Trophoblast cell (in vitro differentiated cells and primary cell): ENCODE results near the gene ARF1.

Experiments used
- DNase-seq, 2 donors: peaks; one replicate each; pipeline ENCODE4 v3.0.0-alpha.2; 2016
- H2AFZ ChIP-seq: 2 replicates; pipeline ENCODE4 v1.6.1; 2013; ENCODE audit warnings: low read length, moderate library complexity, mild to moderate bottlenecking; ENCODE audit not compliant: insufficient read depth, poor library complexity
- H2AK5ac ChIP-seq: 2 replicates; pipeline ENCODE4 v1.6.1; 2013; ENCODE audit warnings: mild to moderate bottlenecking, low read length
- H2BK120ac ChIP-seq: 2 replicates; pipeline ENCODE4 v1.6.1; 2013; ENCODE audit warnings: low read length, mild to moderate bottlenecking, moderate library complexity; ENCODE audit not compliant: insufficient read depth, poor library complexity
- H2BK12ac ChIP-seq: 2 replicates; pipeline ENCODE4 v1.6.1; 2013; ENCODE audit warnings: mild to moderate bottlenecking, low read length, moderate library complexity
- H2BK5ac ChIP-seq: 2 replicates; pipeline ENCODE4 v1.6.1; 2013; ENCODE audit warnings: low read length, low read depth, moderate library complexity, mild to moderate bottlenecking; ENCODE audit not compliant: poor library complexity
- H3K14ac ChIP-seq: 2 replicates; pipeline ENCODE4 v1.6.1; 2013; ENCODE audit warnings: mild to moderate bottlenecking, low read length
- H3K18ac ChIP-seq: 2 replicates; pipeline ENCODE4 v1.6.1; 2013; ENCODE audit warnings: mild to moderate bottlenecking, low read length
- H3K23ac ChIP-seq: 2 replicates; pipeline ENCODE4 v1.6.1; 2013; ENCODE audit warnings: low read length
- H3K27ac ChIP-seq: 2 replicates; pipeline ENCODE4 v1.5.1; 2013; ENCODE audit warnings: low read depth, mild to moderate bottlenecking, inconsistent platforms, low read length, moderate library complexity
- H3K27me3 ChIP-seq: 2 replicates; pipeline ENCODE4 v1.6.1; 2013; ENCODE audit warnings: inconsistent platforms, mild to moderate bottlenecking, low read length, moderate library complexity; ENCODE audit not compliant: insufficient read depth
- H3K36me3 ChIP-seq, 2 experiments: 1 replicate in 1 of 2; 2 replicates in 1 of 2; pipeline ENCODE4 v1.6.1; 2013; ENCODE audit warnings: low read length in 2 of 2, mild to moderate bottlenecking in 2 of 2, moderate library complexity in 1 of 2; ENCODE audit not compliant: insufficient read depth in 2 of 2, control insufficient read depth in 1 of 2
- H3K4ac ChIP-seq: 2 replicates; pipeline ENCODE4 v1.6.1; 2013; ENCODE audit warnings: low read depth, mild to moderate bottlenecking, low read length, moderate library complexity
- H3K4me1 ChIP-seq, 2 experiments: 1 replicate in 1 of 2; 2 replicates in 1 of 2; pipeline ENCODE4 v1.6.1; 2013; ENCODE audit warnings: low read length in 2 of 2, mild to moderate bottlenecking in 2 of 2, moderate library complexity in 1 of 2; ENCODE audit not compliant: insufficient read depth in 2 of 2, control insufficient read depth in 1 of 2
- H3K4me2 ChIP-seq: 2 replicates; pipeline ENCODE4 v1.6.1; 2013; ENCODE audit warnings: inconsistent platforms, mild to moderate bottlenecking, low read length, moderate library complexity
- H3K4me3 ChIP-seq: 2 replicates; pipeline ENCODE4 v1.5.1; 2013; ENCODE audit warnings: mild to moderate bottlenecking, low read depth, low read length, inconsistent platforms
- H3K79me1 ChIP-seq: one replicate; pipeline ENCODE4 v1.6.1; 2013; ENCODE audit warnings: low read length
- H3K79me2 ChIP-seq: 2 replicates; pipeline ENCODE4 v1.6.1; 2013; ENCODE audit warnings: low read length, mild to moderate bottlenecking; ENCODE audit not compliant: control insufficient read depth, insufficient read depth, poor library complexity
- H3K9ac ChIP-seq: 2 replicates; pipeline ENCODE4 v1.6.1; 2013; ENCODE audit warnings: mild to moderate bottlenecking, low read length
- H3K9me3 ChIP-seq: 2 replicates; pipeline ENCODE4 v1.6.1; 2013; ENCODE audit warnings: low read depth, mild to moderate bottlenecking, control low read depth, inconsistent platforms, low read length; ENCODE audit not compliant: insufficient read depth
- H4K12ac ChIP-seq: 2 replicates; pipeline ENCODE4 v1.6.1; 2013; ENCODE audit warnings: low read depth, mild to moderate bottlenecking, low read length, moderate library complexity
- H4K8ac ChIP-seq: 2 replicates; pipeline ENCODE4 v1.6.1; 2013; ENCODE audit warnings: low read depth, mild to moderate bottlenecking, low read length, moderate library complexity
- H4K91ac ChIP-seq: one replicate; pipeline ENCODE4 v1.6.1; 2013; ENCODE audit warnings: low read depth, mild to moderate bottlenecking, low read length, moderate library complexity
- WGBS: extraction: QIAGEN DNeasy Blood & Tissue Kit; methylation state at CpG from one replicate; pipeline ENCODE4 v1.1.7; 2013; ENCODE audit warnings: missing lambda C conversion rate; ENCODE audit not compliant: insufficient read length, insufficient coverage; ENCODE audit errors: extremely low coverage; 5-methylcytosine and 5-hydroxymethylcytosine counted together

ARF1 gene

GRCh38 chr1:228085287-228085951 lies 2.9 kb downstream of the ARF1 start:
- Histone ChIP-seq H3K36me3 (peaks cover 22 to 23% of the 10 kb centered on the region in 2 experiments), H3K27ac (no peak overlapping the region), H3K79me1 (peaks cover 15% of the 10 kb centered on the region), H2BK5ac (no peak overlapping the region), H4K91ac (no peak overlapping the region), H3K4me3 (no peak overlapping the region), H3K4me2 (peak overlapping the region; percentile 90), H3K9me3 (no peaks in the 10 kb centered on the region), H4K8ac (no peak overlapping the region), H2BK12ac (no peak overlapping the region), H3K23ac (no peak overlapping the region), H3K4me1 (peaks cover 35 to 57% of the 10 kb centered on the region in 2 experiments), H4K12ac (no peak overlapping the region), H3K4ac (peak overlapping the region; percentile 100), H3K9ac (no peak overlapping the region), H3K18ac (no peak overlapping the region), H3K79me2 (peaks cover 70% of the 10 kb centered on the region), H2AK5ac (no peak overlapping the region), H3K27me3 (no peaks in the 10 kb centered on the region), H3K14ac (no peak overlapping the region), H2BK120ac (no peak overlapping the region), H2AFZ (no peak overlapping the region)
- no CpG with 5 or more reads among the region's 6 CpGs for WGBS
- DNase-seq, result peak; percentile 60 to 79

GRCh38 chr1:228087771-228088251 lies 5.3 kb downstream of the ARF1 start:
- Histone ChIP-seq H2AFZ (no peak overlapping the region), H4K12ac (no peak overlapping the region), H3K36me3 (peaks cover 25 to 38% of the 10 kb centered on the region in 2 experiments), H3K4me3 (no peak overlapping the region), H3K23ac (no peak overlapping the region), H3K4me1 (peaks cover 39 to 58% of the 10 kb centered on the region in 2 experiments), H2BK120ac (no peak overlapping the region), H3K79me2 (peaks cover 80% of the 10 kb centered on the region), H3K27ac (no peak overlapping the region), H3K27me3 (no peaks in the 10 kb centered on the region), H3K4ac (peak overlapping the region; percentile 50), H3K18ac (no peak overlapping the region), H2BK12ac (no peak overlapping the region), H4K91ac (no peak overlapping the region), H2AK5ac (no peak overlapping the region), H3K14ac (no peak overlapping the region), H4K8ac (no peak overlapping the region), H3K4me2 (no peak overlapping the region), H3K79me1 (peaks cover 9% of the 10 kb centered on the region), H3K9ac (no peak overlapping the region), H3K9me3 (no peaks in the 10 kb centered on the region), H2BK5ac (no peak overlapping the region)
- DNase-seq, result peak; percentile 23 to 53
- no CpG with 5 or more reads among the region's 7 CpGs for WGBS

- Histone ChIP-seq H3K4me2 (no peak overlapping the region), H3K18ac (no peak overlapping the region), H3K4ac (peak overlapping the region; percentile 83), H4K91ac (no peak overlapping the region), H3K23ac (no peak overlapping the region), H4K12ac (no peak overlapping the region), H2BK5ac (no peak overlapping the region), H3K4me1 (peaks cover 44 to 62% of the 10 kb centered on the region in 2 experiments), H3K36me3 (peaks cover 23 to 42% of the 10 kb centered on the region in 2 experiments), H2BK12ac (no peak overlapping the region), H2BK120ac (no peak overlapping the region), H3K4me3 (no peak overlapping the region), H2AFZ (no peak overlapping the region), H3K9ac (no peak overlapping the region), H3K79me2 (peaks cover 77% of the 10 kb centered on the region), H2AK5ac (no peak overlapping the region), H3K14ac (no peak overlapping the region), H3K27me3 (no peaks in the 10 kb centered on the region), H3K79me1 (no peaks in the 10 kb centered on the region), H4K8ac (no peak overlapping the region), H3K27ac (no peak overlapping the region), H3K9me3 (peaks cover 2% of the 10 kb centered on the region)
- DNase-seq, result peak in 1 of 2 donors; percentile 31
- no CpG with 5 or more reads among the region's 21 CpGs for WGBS
These were observed 6.3 kb downstream of the ARF1 start for GRCh38 chr1:228088586-228089498.

GRCh38 chr1:228089519-228090380 lies 7.2 kb downstream of the ARF1 start:
- no CpG with 5 or more reads among the region's 12 CpGs for WGBS
- Histone ChIP-seq H2AK5ac (no peak overlapping the region), H3K27me3 (no peaks in the 10 kb centered on the region), H3K4me3 (peak overlapping the region; percentile 0), H3K27ac (no peak overlapping the region), H3K14ac (no peak overlapping the region), H3K4me1 (peaks cover 43 to 53% of the 10 kb centered on the region in 2 experiments), H2AFZ (peak overlapping the region; percentile 11), H3K18ac (no peak overlapping the region), H3K4me2 (no peak overlapping the region), H3K79me2 (peaks cover 81% of the 10 kb centered on the region), H4K91ac (no peak overlapping the region), H4K12ac (no peak overlapping the region), H3K9ac (no peak overlapping the region), H3K4ac (peak overlapping the region; percentile 83), H4K8ac (no peak overlapping the region), H3K36me3 (peaks cover 27 to 47% of the 10 kb centered on the region in 2 experiments), H2BK120ac (no peak overlapping the region), H3K23ac (no peak overlapping the region), H2BK12ac (no peak overlapping the region), H3K79me1 (no peaks in the 10 kb centered on the region), H3K9me3 (peaks cover 7% of the 10 kb centered on the region), H2BK5ac (no peak overlapping the region)
- no peak for DNase-seq
